ENCODE data around the gene ERC1. TPM values are rescaled to one million over a fixed set of nuclear protein-coding genes. Genes with fewer than 3 reads are reported as not detected.
A peak's percentile ranks its signal among the peaks of the same experiment; 100 is the strongest.

Gene ERC1
- total RNA-seq, 4 donors from 2014 or later, result 58.0 to 83.2 (median 73.5) TPM

DNA sequence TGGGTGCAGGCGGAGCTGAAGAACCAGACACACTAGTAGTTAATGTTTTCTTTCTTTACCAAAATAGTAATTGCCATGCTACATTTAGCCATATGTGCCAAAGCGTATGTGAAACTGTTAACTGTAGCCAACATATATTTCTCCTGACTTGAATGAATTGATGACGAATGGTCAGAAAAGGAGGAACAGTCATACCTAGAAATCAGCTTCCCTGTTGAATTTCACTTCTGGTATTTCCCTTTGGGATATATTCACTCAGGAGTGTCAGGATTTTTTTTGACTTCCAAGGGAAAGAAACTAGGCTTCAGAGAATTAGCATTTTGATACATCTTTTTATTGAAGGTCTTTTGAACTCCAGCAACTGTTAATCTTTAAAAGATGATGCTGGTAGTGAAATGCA is 87.0 kb downstream of the ERC1 start:
- TF ChIP-seq EP300 (IDR thresholded peaks at IDR 0.05) (no peak), POLR2A (IDR thresholded peaks at IDR 0.05) (no peak)
- TF ChIP-seq, protein P1, sequence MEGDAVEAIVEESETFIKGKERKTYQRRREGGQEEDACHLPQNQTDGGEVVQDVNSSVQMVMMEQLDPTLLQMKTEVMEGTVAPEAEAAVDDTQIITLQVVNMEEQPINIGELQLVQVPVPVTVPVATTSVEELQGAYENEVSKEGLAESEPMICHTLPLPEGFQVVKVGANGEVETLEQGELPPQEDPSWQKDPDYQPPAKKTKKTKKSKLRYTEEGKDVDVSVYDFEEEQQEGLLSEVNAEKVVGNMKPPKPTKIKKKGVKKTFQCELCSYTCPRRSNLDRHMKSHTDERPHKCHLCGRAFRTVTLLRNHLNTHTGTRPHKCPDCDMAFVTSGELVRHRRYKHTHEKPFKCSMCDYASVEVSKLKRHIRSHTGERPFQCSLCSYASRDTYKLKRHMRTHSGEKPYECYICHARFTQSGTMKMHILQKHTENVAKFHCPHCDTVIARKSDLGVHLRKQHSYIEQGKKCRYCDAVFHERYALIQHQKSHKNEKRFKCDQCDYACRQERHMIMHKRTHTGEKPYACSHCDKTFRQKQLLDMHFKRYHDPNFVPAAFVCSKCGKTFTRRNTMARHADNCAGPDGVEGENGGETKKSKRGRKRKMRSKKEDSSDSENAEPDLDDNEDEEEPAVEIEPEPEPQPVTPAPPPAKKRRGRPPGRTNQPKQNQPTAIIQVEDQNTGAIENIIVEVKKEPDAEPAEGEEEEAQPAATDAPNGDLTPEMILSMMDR (IDR thresholded peaks at IDR 0.05), result no peak

DNA sequence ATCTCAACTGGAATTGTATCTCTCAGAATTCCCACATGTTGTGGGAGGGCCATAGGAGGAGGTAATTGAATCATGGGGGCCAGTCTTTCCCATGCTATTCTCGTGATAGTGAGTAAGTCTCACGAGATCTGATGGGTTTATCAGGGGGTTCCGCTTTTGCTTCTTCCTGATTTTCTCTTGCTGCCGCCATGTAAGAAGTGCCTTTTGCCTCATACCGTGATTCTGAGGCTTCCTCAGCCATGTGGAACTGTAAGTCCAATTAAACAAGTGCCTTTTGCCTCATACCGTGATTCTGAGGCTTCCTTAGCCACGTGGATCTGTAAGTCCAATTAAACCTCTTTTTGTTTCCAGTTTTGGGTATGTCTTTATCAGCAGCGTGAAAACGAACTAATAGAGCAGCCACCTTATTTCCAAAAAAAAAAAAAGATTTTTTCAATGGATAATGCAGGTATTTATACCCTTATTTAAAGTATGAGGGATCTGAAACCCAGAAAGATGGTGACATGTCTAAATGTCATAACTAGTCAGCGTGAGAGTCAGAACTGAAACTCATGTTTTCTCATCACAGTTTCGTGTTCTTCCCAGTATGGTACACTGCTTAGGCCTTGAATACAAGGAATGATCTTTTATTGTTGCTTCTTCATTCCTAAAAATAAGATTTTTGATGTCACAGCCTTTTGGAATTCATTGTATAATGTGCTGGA is 89.6 kb downstream of the ERC1 start:
- H3K4me1 ChIP-seq, result peaks cover 0 to 38% (median 1%) of the 10 kb centered on the region in 4 donors

More for the DNA sequence above, 87.0 kb downstream of the ERC1 start:
- Histone ChIP-seq H3K36me3 (no peaks in the 10 kb centered on the region), H3K4me1 (peaks cover 0 to 21% (median 1%) of the 10 kb centered on the region in 4 donors), H3K4me3 (no peak overlapping the region), H3K9me3 (no peaks in the 10 kb centered on the region), H3K27me3 (no peaks in the 10 kb centered on the region), H3K27ac (peak overlapping the region in 2 of 4 donors; percentile 1 to 58)
- DNase-seq (ENCODE audit: low spot score in 2 of 2), result no peak
- WGBS, 2 donors, result 78 to 83% methylated on average over 3 of the region's 3 CpGs

DNA sequence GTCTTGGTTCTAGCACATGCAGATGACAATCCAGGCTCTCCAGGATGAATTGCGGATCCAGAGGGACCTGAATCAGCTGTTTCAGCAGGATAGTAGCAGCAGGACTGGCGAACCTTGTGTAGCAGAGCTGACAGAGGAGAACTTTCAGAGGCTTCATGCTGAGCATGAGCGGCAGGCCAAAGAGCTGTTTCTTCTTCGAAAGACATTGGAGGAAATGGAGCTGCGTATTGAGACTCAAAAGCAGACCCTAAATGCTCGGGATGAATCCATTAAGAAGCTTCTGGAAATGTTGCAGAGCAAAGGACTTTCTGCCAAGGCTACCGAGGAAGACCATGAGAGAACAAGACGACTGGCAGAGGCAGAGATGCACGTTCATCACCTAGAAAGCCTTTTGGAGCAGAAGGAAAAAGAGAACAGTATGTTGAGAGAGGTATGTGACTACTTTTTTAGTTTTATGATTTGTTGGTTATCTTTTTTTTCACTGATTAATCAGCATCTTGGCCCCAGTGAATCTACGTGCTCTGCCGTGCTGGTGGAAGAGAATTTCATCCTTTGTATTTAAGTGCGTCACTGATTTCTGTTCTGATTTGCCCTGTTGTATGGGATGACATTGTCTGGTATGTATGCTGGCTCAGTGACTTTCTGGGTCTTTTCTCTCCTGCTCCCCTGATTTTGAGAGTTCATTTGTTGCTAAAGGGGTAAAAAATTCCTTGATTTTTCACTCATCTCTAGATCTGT is 92.3 kb downstream of the ERC1 start:
- Histone ChIP-seq H3K27me3 (no peaks in the 10 kb centered on the region), H3K9me3 (no peaks in the 10 kb centered on the region), H3K4me1 (peaks cover 0 to 18% (median 0%) of the 10 kb centered on the region in 4 donors), H3K36me3 (no peaks in the 10 kb centered on the region), H3K27ac (peak overlapping the region in 3 of 4 donors; percentile 8 to 76 (median 51)), H3K4me3 (peak overlapping the region in 1 of 4 donors; percentile 21)
- no peak for DNase-seq (ENCODE audit: low spot score in 2 of 2)
- TF ChIP-seq, protein P1 (IDR thresholded peaks at IDR 0.05), result no peak
- TF ChIP-seq EP300 (IDR thresholded peaks at IDR 0.05) (no peak), POLR2A (IDR thresholded peaks at IDR 0.05) (no peak)
- 42 to 52% methylated on average over 12 of the region's 12 CpGs for WGBS, 2 donors

More for the DNA sequence above, 89.6 kb downstream of the ERC1 start:
- DNase-seq (ENCODE audit: low spot score in 2 of 2), result no peak
- Histone ChIP-seq H3K36me3 (no peaks in the 10 kb centered on the region), H3K27me3 (no peaks in the 10 kb centered on the region), H3K9me3 (no peaks in the 10 kb centered on the region), H3K27ac (no peak overlapping the region), H3K4me3 (no peak overlapping the region)
- 89 to 90% methylated on average over 11 of the region's 11 CpGs for WGBS, 2 donors
- TF ChIP-seq EP300 (IDR thresholded peaks at IDR 0.05) (no peak), POLR2A (IDR thresholded peaks at IDR 0.05) (no peak)
- TF ChIP-seq, protein P1 (IDR thresholded peaks at IDR 0.05), result no peak

DNA sequence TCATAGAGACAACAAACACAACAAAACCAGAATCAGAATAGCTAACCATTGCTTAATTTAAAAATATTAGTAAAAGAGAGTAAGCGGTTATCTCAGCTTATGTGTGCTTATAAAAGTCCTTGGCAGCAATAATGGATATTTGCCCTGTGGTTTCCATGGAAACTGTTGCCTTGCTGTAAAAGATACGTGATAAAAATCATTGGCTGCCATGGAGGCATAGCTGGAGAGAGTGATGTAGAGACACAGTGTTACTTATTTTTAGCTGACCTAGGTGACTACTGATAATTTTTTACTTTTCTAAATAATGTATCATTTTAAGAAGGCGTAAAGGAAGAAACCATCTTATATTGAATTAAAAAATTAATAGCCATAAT is 92.9 kb downstream of the ERC1 start:
- Histone ChIP-seq H3K4me1 (peaks cover 0 to 18% (median 0%) of the 10 kb centered on the region in 4 donors), H3K27ac (peak overlapping the region in 3 of 4 donors; percentile 8 to 76 (median 51)), H3K9me3 (no peaks in the 10 kb centered on the region), H3K36me3 (no peaks in the 10 kb centered on the region), H3K4me3 (peak overlapping the region in 1 of 4 donors; percentile 21), H3K27me3 (no peaks in the 10 kb centered on the region)
- WGBS, 2 donors, result 30 to 38% methylated on average over 3 of the region's 3 CpGs
- peak in 1 of 2 donors; percentile 4 for TF ChIP-seq EP300 (IDR thresholded peaks at IDR 0.05)
- TF ChIP-seq, protein P1 (IDR thresholded peaks at IDR 0.05), result no peak
- no peak for TF ChIP-seq POLR2A (IDR thresholded peaks at IDR 0.05)
- peak in 1 of 2 donors; percentile 40 for DNase-seq (ENCODE audit: low spot score in 2 of 2)

DNA sequence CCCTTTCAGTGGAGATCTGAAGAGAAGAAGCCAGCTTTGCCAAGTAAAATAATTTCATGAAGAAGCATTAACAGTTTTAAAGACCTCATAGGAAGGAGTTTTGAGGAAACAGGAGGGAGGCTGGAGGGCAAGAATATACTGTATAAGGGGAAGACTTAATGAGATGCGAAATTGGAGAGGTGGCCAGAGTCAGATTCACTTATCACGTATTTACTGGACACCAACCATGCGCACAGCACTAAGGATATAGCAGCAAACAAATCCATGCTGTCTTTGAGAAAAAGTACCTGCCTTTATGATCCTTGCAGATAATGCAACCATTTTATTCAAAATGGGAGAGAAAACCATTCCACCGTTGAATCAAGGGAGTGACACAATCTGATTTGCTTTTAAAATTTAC is 100.3 kb downstream of the ERC1 start:
- no peak overlapping the region for H3K27ac ChIP-seq
- WGBS, 2 donors, result 57 to 58% methylated on average over 4 of the region's 4 CpGs
- H3K4me3 ChIP-seq, result no peak overlapping the region
- H3K27me3 ChIP-seq, result no peaks in the 10 kb centered on the region
- TF ChIP-seq, protein P1 (IDR thresholded peaks at IDR 0.05), result no peak
- no peak for TF ChIP-seq EP300 (IDR thresholded peaks at IDR 0.05)
- TF ChIP-seq POLR2A (IDR thresholded peaks at IDR 0.05), result no peak
- no peaks in the 10 kb centered on the region for H3K9me3 ChIP-seq
- H3K4me1 ChIP-seq, result peaks cover 0 to 15% (median 3%) of the 10 kb centered on the region in 4 donors
- no peaks in the 10 kb centered on the region for H3K36me3 ChIP-seq
- DNase-seq (ENCODE audit: low spot score in 2 of 2), result no peak

Measured in tibial nerve (tissue), 4 donors.